SJCRH30 (cell line): ENCODE data around the gene TBX4. TPM values are rescaled to one million over a fixed set of nuclear protein-coding genes. Genes with fewer than 3 reads are reported as not detected.

Experiments used
- DNase-seq, 2 experiments: peaks; one replicate each; pipeline ENCODE4 v3.0.0-alpha.2; 2015 to 2020
- H3K27ac ChIP-seq: fragments of 250-450 bp; sonication (Bioruptor Pico); 2 replicates; pipeline ENCODE4 v1.5.1; 2020; ENCODE audit warnings: mild to moderate bottlenecking, moderate library complexity
- H3K27me3 ChIP-seq: fragments of 250-450 bp; sonication (Bioruptor Pico); 2 replicates; pipeline ENCODE4 v1.5.1; 2020; ENCODE audit warnings: mild to moderate bottlenecking, moderate library complexity
- H3K36me3 ChIP-seq: fragments of 250-450 bp; sonication (Bioruptor Pico); 2 replicates; pipeline ENCODE4 v1.5.1; 2020; ENCODE audit warnings: mild to moderate bottlenecking, moderate library complexity
- H3K4me1 ChIP-seq: fragments of 250-450 bp; sonication (Bioruptor Pico); 2 replicates; pipeline ENCODE4 v1.5.1; 2020; ENCODE audit warnings: mild to moderate bottlenecking, moderate library complexity
- H3K4me3 ChIP-seq: fragments of 250-450 bp; sonication (Bioruptor Pico); 2 replicates; pipeline ENCODE4 v1.5.1; 2020; ENCODE audit warnings: mild to moderate bottlenecking, moderate library complexity
- H3K9me3 ChIP-seq: fragments of 250-450 bp; sonication (Bioruptor Pico); replicated peaks from 2 replicates; pipeline ENCODE4 v1.5.1; 2020; ENCODE audit warnings: mild to moderate bottlenecking, moderate library complexity
- total RNA-seq: library from RNA; depleted of rRNA; stranded (reverse); fragments of >200 nt; shearing (Covaris generic); gene quantifications from 2 replicates; pipeline ENCODE4 v1.2.3, GENCODE V29; 2014

The TBX4 gene
- total RNA-seq, 1 experiment from 2014 or later = 0.42 TPM

DNA sequence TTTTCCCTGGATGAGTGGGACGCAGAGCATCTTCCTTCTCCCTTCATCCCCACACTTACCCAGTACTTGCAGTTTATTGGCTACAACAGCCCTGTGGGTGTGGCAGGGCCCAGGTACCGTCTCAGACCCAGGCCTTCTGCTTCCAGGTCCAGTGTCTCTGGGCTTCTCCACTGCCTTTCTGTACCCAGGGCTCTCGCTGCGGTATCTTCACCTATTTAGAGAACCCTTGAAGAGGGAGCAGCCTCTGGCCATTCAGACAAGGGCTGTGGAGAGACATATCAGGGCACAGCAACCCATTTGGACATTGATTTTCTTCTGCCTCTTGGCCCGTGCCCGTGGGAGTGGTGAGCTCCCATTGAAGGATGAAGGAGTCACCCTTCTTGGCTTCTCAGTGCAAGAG is 17.3 kb downstream of the TBX4 start:
- Histone ChIP-seq H3K4me3 (no peak overlapping the region), H3K36me3 (no peaks in the 10 kb centered on the region), H3K27ac (no peak overlapping the region), H3K4me1 (no peaks in the 10 kb centered on the region), H3K9me3 (no peaks in the 10 kb centered on the region), H3K27me3 (no peaks in the 10 kb centered on the region)
- DNase-seq = no peak

DNA sequence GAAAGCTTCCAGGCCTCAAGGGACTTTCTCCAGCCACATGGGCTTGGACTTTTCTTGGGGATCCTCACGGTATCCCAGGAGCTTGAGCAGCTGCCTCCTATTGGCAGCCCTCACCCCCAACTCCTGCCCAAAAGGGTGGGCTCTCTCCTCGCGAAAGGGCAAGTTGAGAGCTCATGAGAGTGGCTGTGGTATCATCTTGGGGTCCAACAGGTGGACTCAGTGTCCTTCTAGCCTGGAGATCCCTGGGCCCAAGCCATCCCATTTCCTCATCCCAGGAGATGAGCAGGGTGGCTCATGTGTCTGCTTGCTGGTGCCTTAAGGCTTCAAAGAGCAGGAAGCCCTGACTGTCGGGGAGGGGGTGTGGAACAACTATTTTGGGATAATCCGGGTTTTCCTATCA is 17.7 kb downstream of the TBX4 start:
- no peaks in the 10 kb centered on the region for H3K4me1 ChIP-seq
- H3K27ac ChIP-seq = no peak overlapping the region
- no peak for DNase-seq
- no peaks in the 10 kb centered on the region for H3K9me3 ChIP-seq
- H3K4me3 ChIP-seq = no peak overlapping the region
- no peaks in the 10 kb centered on the region for H3K36me3 ChIP-seq
- no peaks in the 10 kb centered on the region for H3K27me3 ChIP-seq

GRCh38 chr17:61470530-61471136 is 18.4 kb downstream of the TBX4 start:
- DNase-seq = no peak
- no peak overlapping the region for H3K4me3 ChIP-seq
- H3K4me1 ChIP-seq = no peaks in the 10 kb centered on the region
- no peaks in the 10 kb centered on the region for H3K36me3 ChIP-seq
- no peaks in the 10 kb centered on the region for H3K27me3 ChIP-seq
- no peak overlapping the region for H3K27ac ChIP-seq
- H3K9me3 ChIP-seq = no peaks in the 10 kb centered on the region

- Histone ChIP-seq H3K4me3 (no peak overlapping the region), H3K27ac (no peak overlapping the region), H3K4me1 (peaks cover 5% of the 10 kb centered on the region; the same call in 1 of the 2 replicates), H3K27me3 (no peaks in the 10 kb centered on the region), H3K9me3 (no peaks in the 10 kb centered on the region), H3K36me3 (no peaks in the 10 kb centered on the region)
- no peak for DNase-seq
Observed at GRCh38 chr17:61474235-61474927, 22.2 kb downstream of the TBX4 start.

DNA sequence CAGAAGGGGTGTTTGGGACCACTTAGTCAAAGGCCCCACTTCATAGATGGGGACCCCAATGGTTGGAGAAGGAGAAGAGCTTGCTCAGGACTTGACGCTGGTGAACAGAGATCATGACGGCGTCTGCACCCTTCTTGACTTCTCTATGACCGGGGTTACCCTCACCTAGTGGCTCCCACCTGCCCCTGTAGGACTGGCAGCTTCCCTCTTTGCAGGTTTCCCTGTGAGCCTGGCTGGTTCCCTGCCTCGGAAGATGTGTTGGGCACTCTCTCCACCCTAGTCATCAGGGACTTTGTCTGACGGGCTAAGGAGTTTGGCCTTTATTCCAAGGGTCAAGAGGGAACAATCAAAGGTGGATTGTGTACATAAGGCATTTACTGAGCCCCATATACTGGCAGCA is 22.7 kb downstream of the TBX4 start:
- H3K27ac ChIP-seq = no peak overlapping the region
- no peaks in the 10 kb centered on the region for H3K27me3 ChIP-seq
- H3K4me3 ChIP-seq = no peak overlapping the region
- H3K4me1 ChIP-seq = peaks cover 5% of the 10 kb centered on the region; the same call in 1 of the 2 replicates
- no peaks in the 10 kb centered on the region for H3K9me3 ChIP-seq
- no peaks in the 10 kb centered on the region for H3K36me3 ChIP-seq
- DNase-seq = no peak

DNA sequence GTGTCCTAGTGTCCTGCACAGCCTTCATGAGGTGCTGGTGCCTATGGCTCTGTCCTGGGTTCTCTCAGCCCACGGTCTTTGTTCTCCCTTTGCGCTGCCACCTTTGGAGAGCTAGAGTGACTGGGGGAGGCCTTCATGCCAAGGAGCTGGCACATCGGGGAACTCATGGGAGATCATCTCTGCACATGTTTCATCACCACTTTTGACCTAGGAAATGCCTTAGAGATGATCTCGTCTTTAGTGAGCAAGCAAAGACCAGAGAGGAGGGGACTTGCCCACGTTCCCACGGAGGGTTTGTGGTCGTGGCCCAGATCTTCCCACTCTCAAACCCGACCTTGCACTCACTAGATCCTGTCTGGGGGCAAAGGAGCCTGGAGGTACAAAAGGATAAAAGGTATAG is 23.5 kb downstream of the TBX4 start:
- Histone ChIP-seq H3K27me3 (no peaks in the 10 kb centered on the region), H3K4me1 (peaks cover 5% of the 10 kb centered on the region; the same call in 1 of the 2 replicates), H3K36me3 (no peaks in the 10 kb centered on the region), H3K4me3 (no peak overlapping the region), H3K9me3 (no peaks in the 10 kb centered on the region), H3K27ac (no peak overlapping the region)
- DNase-seq = no peak

DNA sequence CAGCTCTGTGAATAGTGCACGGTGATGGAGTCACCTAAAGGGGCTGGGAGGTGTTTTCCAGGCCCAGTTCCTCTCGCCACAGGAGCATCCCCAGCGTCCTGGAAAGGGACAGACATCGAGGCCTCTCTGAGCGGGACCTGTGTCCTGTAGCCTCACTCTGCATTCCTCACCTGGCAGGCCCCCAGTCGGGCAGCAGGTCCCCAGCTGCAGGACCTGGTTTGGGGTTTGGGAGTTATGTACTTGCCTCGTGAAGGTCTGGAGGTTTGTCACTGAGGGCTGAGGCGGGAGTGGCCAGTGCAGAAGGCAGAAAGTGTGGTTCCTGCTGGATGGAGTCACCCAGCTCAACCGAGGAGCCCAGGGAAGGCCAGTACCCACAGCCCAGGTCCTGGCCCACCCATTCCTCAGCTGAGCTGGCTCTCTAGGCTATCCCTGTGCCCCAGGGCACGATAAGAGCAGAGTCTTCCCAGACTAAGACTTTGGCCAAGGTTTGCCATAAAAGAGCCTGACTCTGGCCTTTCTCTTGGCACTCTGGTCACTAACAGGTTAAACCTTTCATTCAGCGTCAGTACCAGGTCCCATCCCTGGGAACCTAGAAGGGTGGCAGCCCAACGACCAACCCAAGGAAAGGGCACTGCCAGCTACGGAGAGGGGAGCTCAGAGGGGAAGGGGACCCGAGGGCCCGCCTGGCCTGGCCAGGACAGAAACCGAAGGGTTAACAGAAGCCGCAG is 24.4 kb downstream of the TBX4 start:
- Histone ChIP-seq H3K9me3 (no peaks in the 10 kb centered on the region), H3K27ac (no peak overlapping the region), H3K27me3 (no peaks in the 10 kb centered on the region), H3K4me3 (no peak overlapping the region), H3K36me3 (no peaks in the 10 kb centered on the region), H3K4me1 (peaks cover 5% of the 10 kb centered on the region; the same call in 1 of the 2 replicates)
- no peak for DNase-seq

GRCh38 chr17:61477204-61477834 is 25.1 kb downstream of the TBX4 start:
- peaks cover 5% of the 10 kb centered on the region; the same call in 1 of the 2 replicates for H3K4me1 ChIP-seq
- peak; percentile 46 to 47 for DNase-seq
- H3K27me3 ChIP-seq = no peaks in the 10 kb centered on the region

DNA sequence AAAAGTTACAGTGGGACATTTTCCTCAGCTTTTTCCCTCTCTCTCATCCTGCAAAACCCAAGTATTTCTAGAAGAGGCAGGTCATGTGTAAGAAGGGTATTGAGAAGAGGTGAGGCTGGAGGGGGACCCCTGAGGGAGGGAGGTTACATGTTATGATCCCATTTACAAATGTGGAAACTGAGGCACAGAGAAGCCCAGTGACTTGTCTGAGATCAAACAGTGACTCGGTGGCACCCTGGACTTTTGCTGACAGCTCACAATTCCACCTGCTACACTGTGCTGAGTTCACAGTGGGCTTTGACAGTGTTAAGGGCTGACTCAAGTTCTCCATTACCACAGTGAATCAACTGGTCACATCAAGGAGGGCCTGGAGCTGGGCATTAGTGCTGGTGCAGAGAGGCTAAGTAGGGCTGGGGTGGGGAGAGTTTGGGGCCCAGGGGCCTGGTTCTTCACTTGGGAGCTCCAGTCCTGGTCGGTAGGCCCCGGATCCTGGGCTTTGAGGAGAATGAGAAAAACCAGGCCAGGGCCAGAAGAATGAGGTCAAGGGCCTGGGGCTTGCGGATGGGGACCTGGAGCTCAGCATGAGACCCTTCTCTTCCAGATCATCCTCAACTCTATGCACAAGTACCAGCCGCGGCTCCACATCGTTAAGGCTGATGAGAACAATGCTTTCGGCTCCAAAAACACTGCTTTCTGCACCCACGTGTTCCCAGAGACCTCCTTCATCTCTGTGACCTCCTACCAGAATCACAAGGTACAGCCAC is 26.0 kb downstream of the TBX4 start:
- Histone ChIP-seq H3K4me3 (no peak overlapping the region), H3K27ac (no peak overlapping the region), H3K9me3 (no peaks in the 10 kb centered on the region), H3K4me1 (peaks cover 5% of the 10 kb centered on the region; the same call in 1 of the 2 replicates), H3K27me3 (no peaks in the 10 kb centered on the region), H3K36me3 (no peaks in the 10 kb centered on the region)
- no peak for DNase-seq

More at GRCh38 chr17:61477204-61477834, 25.1 kb downstream of the TBX4 start:
- Histone ChIP-seq H3K27ac (no peak overlapping the region), H3K9me3 (no peaks in the 10 kb centered on the region), H3K36me3 (no peaks in the 10 kb centered on the region), H3K4me3 (no peak overlapping the region)

DNA sequence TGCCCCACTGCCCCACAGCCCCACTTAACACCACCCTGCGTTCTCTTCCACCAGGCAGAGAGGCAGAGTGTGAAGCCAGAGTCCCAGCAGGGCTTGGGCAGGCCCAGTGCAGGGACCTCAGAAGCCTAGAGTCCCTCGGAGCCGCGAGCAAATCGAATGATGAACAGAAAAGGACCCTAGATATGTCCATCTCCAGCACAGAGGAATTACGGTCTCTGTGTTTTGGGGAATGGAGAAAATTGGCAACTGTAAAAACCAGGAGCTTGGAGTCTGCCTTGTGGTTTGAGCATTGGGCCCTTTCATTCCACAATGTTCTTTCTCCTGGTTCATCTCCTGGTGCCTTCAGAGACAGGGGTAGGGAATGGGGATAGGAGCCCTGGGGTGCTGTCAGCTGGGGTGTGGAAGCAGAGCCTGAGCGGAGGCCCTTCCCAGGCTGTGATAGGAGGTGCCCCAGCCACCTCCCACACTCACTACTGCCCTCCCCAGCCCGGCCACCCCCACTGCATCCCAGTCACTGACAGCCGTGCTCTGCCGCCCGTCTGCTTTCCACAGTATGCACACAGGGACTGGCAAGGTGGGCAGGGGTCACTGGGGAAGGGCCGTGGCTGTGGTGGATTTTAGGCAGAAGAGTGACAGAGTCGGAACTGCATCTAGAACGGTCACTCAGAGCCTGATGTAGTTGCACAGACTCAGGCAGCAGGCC is 26.7 kb downstream of the TBX4 start:
- no peaks in the 10 kb centered on the region for H3K9me3 ChIP-seq
- no peak overlapping the region for H3K27ac ChIP-seq

DNA sequence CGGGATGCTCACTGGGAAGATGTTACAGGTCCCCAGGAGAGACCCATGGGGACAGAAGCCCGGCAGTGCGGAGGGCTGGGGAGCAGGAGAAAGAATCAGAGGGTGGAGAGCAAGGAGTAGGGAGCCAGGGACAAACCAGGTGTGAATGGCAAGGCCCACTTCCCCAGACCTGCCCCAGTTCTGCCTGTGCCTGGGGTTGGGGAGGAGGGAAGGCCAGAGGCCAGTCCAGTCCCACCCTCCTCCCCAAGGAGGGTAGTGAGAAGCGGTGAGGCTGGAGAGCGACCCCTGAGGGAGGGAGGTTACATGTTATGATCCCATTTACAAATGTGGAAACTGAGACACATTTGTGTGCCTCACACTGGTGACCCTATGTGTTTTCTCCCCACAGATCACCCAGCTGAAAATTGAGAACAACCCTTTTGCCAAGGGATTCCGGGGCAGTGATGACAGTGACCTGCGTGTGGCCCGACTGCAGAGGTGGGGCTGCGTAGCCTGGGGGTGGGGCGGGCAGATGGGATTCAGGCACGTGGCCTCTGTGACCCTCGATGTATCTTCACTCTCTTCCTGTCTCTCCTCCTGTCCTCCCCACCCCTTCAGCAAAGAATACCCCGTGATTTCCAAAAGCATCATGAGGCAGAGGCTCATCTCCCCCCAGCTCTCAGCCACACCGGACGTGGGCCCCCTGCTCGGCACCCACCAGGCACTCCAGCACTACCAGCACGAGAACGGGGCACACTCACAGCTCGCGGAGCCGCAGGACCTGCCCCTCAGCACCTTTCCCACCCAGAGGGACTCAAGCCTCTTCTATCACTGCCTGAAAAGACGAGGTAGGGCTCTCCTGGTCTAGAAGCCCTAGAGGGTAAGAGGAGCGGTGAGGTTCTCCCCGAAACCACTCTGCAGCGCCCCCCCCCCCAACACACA is 27.5 kb downstream of the TBX4 start:
- peaks cover 5% of the 10 kb centered on the region; the same call in 1 of the 2 replicates for H3K4me1 ChIP-seq
- no peaks in the 10 kb centered on the region for H3K36me3 ChIP-seq
- H3K27ac ChIP-seq = no peak overlapping the region
- no peaks in the 10 kb centered on the region for H3K27me3 ChIP-seq
- no peaks in the 10 kb centered on the region for H3K9me3 ChIP-seq
- no peak overlapping the region for H3K4me3 ChIP-seq
- no peak for DNase-seq

More for the DNA sequence above, 26.7 kb downstream of the TBX4 start:
- H3K36me3 ChIP-seq = no peaks in the 10 kb centered on the region
- no peak for DNase-seq
- no peaks in the 10 kb centered on the region for H3K27me3 ChIP-seq
- no peak overlapping the region for H3K4me3 ChIP-seq
- H3K4me1 ChIP-seq = peaks cover 5% of the 10 kb centered on the region; the same call in 1 of the 2 replicates

GRCh38 chr17:61480414-61480807 is 28.2 kb downstream of the TBX4 start:
- Histone ChIP-seq H3K4me3 (no peak overlapping the region), H3K4me1 (peaks cover 9% of the 10 kb centered on the region; the same call in 1 of the 2 replicates), H3K36me3 (no peaks in the 10 kb centered on the region), H3K27me3 (no peaks in the 10 kb centered on the region), H3K27ac (no peak overlapping the region), H3K9me3 (no peaks in the 10 kb centered on the region)
- no peak for DNase-seq

GRCh38 chr17:61481421-61481820 is 29.2 kb downstream of the TBX4 start:
- H3K9me3 ChIP-seq = no peaks in the 10 kb centered on the region
- no peaks in the 10 kb centered on the region for H3K27me3 ChIP-seq
- peaks cover 19% of the 10 kb centered on the region for H3K4me1 ChIP-seq
- DNase-seq = no peak
- H3K4me3 ChIP-seq = no peak overlapping the region
- H3K36me3 ChIP-seq = no peaks in the 10 kb centered on the region
- H3K27ac ChIP-seq = no peak overlapping the region
